GM18909 (cell line): ENCODE data around the gene CD160.
"Not testable (repeated sequence)": the region's sequence is repeated elsewhere in the genome, so short reads cannot be mapped to it uniquely, and the experiment has no call there.

Experiments used
- ATAC-seq: cut with Tn5 transposase; IDR thresholded peaks from one replicate; pipeline ENCODE4 v1.9.1; 2021; ENCODE audit warnings: mild to moderate bottlenecking; ENCODE audit not compliant: unreplicated experiment, poor library complexity

The CD160 gene

DNA sequence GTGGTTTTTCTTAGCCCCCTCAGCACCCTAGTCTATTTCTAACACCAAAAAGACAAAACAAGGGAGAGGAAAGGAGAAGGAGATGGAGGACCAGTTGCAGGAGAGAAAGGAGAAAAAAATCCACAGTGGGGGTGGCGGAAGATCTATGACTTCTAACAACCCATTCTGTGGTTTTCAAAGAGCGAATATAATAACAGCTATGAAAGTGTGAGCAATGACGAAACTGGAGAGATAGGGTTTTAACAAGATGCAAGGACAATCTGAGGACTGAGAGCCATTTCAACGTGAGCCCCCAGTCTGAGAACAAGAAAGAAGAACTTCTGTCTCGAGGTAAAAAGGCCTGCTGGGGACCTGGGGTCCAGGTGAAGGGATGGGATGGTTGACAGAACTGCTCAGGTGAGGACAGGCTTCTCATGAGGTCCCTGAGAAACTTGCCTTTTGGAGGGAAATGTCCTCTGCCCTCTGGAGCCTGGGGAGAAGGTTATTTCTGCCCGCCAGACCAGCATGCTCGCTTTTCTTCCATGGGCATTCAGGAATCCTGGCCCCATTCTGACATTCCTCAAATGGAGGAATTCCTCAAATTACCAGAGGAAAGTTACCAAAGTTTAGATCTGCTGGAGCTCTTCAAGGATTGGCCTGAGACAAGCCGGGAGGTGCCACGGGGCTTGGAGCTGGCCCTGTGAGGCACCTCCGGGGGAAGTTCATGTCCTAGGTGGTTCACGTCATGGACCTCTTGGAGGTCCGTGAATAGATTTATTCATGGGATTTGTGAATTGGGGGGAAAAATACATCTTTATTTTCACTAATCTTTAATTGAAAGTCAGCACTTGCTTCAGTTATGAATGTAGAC lies at the start of gene CD160:
Gene CD160, plus strand, starts transcription at position 270 of the 850 bp plus-strand sequence. CDS start 8,829 bp downstream, outside the sequence.
- ATAC-seq: no peak

GRCh38 chr1:145670995-145671745 lies 48.1 kb upstream of the CD160 start:
- not testable (repeated sequence) for ATAC-seq

GRCh38 chr1:145673217-145673616 lies 46.1 kb upstream of the CD160 start:
- ATAC-seq: not testable (repeated sequence)

DNA sequence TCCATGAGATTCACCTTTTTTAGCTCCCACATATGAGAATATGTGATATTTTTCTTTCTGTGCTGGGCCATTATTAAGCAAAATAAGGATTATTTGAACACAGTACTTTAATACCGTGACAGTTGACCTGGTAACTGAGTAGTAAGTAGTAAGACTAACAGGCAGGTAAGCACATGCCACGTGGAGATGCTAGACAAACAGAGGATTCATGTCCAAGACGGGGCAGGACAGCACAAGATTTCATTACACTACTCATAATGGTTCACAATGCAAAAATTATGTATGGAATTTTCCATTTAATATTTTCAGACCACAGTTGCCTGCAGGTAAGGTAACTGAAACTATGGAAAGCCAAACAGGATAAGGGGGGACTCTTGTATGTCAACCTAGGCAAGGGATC lies 34.4 kb upstream of the CD160 start:
- ATAC-seq: not testable (repeated sequence)

- not testable (repeated sequence) for ATAC-seq
These were observed 33.2 kb upstream of the CD160 start for GRCh38 chr1:145686078-145686477.

DNA sequence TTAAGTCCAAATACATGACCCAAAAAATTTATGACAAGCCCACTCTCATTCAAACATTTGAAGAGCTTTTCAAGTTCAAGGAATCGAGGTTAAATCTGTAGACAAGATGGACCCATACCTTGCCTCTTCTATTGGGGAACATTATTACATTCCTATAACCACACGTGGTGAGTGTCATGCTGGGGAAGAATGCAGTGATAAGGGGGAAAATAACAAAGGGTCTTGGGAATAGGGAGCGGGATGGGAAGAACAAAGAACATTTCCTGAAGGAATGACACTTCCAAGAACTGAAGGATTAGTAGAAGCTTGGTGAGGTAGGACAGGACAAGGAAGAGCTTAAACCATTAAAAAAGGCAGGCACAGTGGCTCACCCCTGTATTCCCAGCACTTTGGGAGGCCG lies 31.0 kb upstream of the CD160 start:
- no peak for ATAC-seq

GRCh38 chr1:145688924-145689323 lies 30.4 kb upstream of the CD160 start:
- no peak for ATAC-seq

DNA sequence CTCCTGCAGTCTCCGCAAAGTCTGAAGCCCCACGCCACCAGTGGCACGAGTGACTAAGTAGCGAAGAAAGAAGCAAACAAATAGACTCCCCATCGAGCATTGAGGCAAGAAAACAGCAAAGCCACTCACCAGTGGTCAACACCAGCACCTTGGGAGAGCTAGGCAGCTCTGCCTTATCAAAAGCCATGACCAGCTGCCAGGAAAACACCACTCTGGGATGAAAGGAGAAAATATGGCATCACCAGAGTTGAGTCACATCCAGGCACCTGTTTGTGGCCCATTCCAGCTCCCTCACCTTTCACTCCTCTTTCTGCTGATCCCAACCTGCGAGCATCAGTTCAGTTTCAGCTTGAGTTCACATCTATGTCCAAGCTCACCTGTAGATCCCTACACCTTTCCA lies 29.4 kb upstream of the CD160 start:
- no peak for ATAC-seq

DNA sequence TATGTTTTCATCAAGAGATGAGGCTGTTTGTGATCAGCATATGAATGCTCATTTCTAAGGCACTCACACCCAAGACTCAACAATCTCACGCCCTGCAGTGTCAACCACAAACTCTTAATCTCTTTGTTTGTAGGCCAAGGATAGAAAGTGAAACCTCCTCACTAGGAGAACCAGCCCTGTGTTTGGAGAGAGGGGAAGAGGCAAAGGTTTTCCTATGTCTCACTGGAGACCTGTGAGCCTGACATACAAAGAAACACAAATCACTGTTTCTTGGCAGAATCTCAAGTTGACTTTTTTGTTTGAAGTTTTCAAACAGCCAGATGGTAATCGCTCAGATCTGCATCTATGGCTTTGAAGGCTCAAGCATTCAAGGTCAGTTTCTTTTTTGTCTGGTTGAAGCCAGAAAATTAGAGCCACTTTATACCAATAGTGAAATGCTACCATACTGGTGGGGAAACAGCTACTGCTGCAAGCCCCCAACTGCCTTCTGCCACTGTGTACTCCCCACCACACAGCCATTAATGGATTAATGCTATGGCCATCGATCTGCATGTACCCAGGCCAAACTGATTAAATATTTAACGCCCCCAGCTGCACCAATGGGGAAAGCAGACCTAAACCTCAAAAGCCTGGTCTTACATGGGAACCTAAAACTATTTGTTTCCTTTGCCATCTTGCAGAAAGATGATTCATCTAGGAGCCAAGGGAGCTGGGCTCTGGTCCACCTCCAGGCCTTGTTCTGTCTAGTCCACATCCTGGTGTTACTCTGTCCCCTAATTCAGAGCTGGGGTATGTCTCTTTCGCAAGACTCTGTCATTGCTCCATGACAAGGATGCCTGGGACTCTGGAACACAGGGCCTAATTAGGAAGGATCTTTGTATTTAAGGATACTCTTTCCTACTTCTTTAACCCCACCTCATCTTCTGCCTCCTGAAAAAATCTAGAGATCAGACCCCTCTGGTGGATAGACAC lies 28.4 kb upstream of the CD160 start:
- ATAC-seq: peak; percentile 74

GRCh38 chr1:145692785-145693443 lies 26.4 kb upstream of the CD160 start:
- no peak for ATAC-seq

GRCh38 chr1:145695821-145696629 lies 23.3 kb upstream of the CD160 start:
- ATAC-seq: no peak

- no peak for ATAC-seq
These were observed 22.7 kb upstream of the CD160 start for GRCh38 chr1:145696630-145696960.

DNA sequence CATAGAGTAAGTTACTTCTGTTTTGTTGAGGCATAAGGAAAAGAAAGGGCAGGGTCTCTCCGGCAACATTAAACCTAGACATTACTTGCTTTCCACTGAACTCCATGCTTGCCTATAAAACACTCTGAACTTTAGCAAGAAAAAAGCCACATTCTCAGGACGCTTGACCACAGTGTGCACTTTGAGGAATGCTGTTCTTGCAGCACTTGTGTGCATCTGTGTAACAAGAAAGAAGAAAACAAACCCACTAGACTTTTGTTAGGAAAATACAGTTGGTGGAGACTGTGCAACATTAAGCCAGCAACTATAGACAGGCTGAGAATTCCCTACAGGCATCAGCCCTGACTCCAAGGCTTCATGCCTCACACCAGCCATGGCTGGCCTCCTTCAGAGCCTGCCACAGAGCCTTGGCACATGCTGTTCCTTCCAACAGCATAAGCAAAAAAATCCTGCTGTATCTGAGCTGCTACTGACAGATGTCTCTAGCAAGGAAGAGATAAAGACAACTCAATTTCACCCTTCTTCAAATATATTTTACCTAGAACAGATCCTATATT lies 17.9 kb upstream of the CD160 start:
- ATAC-seq: no peak

DNA sequence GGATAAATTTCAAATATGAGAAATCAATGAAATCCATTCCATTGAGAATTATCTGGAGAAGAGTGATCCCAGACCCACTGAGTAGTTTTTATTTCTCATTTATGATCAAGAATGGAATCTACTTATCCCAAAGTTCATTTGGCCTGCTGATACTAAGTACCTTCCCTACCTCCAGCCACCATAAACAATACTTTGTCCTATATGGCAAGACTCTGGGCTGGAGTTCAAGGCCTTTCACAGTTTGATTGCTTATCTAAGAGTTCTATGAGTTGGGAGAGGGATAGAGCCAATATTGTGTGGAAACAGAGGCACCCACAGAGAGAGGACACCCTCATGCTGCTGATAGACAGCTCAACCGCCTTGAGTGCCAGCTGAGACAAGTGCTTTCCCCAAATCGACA lies 17.2 kb upstream of the CD160 start:
- no peak for ATAC-seq

DNA sequence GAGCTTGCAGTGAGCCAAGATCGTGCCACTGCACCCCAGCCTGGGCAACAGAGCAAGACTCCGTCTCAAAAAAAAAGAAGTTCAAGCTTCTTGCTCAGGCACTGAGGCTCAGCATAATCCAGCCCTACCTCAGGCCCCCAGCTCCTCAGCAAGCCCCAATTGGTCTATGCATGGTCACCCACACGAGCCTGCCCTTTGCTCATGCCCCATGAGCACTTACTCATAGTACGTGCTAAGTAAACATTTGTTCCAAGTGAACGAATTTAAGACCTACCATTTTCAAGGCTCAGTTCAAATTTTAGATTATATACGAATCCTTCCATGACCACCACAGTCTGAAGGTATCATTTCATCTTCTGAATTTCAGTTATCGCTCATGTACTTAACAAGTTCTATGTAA lies 16.5 kb upstream of the CD160 start:
- no peak for ATAC-seq

- ATAC-seq: no peak
These were observed 13.7 kb upstream of the CD160 start for GRCh38 chr1:145705622-145706021.

DNA sequence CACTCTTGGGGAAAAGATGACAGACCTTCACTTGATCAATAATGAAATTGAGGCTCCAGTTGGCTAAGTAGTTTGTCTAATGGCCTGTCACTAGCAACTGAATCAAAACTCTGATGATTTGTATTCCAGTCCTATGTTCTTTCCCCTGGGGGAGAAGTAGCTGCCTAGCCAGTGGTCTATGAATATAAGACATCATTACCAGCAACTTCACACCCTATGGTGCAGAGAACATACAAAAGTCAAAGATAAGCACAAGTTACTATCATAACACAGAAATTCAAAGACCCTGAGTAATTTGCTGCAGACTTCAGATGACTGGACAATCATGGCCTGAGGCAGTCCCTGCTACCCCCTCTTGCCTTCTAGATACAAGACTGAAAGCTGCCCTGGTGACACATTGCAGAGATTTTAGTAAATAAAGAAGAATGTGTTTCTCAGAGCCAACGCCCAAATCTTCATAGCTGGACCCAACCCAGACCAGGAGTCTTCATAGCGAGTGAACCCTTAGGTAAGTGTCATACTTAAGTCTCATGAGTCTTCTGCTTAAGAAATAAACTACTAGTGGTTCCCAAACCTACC lies 13.1 kb upstream of the CD160 start:
- no peak for ATAC-seq

DNA sequence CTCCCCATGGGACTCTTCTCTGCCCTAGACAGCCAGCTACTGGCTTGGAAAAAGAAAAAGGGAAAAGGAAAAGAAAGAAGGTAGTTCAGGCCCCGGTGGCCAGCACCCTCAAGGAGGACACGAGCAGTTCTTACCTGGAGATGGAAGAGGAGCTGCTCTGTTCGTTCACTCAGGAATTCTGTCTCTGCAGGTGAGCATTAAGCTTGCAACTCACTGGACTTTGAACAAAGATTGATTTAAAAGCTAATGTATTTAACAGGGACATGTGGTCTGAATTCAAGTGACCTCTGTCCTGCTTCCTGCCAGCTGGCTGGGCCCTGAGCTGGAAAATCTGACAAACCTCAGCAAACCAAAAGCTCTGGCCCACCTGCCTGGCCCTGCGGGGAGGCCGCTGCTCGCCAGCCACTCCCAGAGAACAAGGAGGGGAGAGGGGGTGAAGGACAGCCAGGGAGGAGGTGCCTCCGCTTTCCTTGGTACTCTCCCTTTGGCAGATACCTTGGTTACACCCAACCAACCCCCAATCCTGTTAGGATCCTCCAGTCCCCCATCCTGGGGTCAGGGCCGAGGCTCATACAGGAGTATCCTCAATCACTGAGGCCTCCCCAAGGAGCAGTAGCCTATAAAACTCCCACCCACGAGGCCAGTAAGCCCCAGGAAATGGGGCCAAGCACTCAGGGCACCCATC lies 12.0 kb upstream of the CD160 start, which contains the start of gene PDZK1:
Gene PDZK1, minus strand, starts transcription at position 186 of the 685 bp plus-strand sequence. CDS start 19,347 bp downstream, outside the sequence.
- ATAC-seq: no peak
